Mucosa of rectum (tissue), 2 donors: ENCODE data around the gene VRTN.

Experiments used
- H3K27ac ChIP-seq, 2 donors: one replicate each; pipeline ENCODE4 v1.7.0; 2013; ENCODE audit warnings: inconsistent platforms in 2 of 2, low read depth in 2 of 2, low read length in 2 of 2
- H3K27me3 ChIP-seq, 2 donors: one replicate each; pipeline ENCODE4 v1.7.0; 2013; ENCODE audit warnings: low read length in 2 of 2; ENCODE audit not compliant: control insufficient read depth in 2 of 2, insufficient read depth in 2 of 2
- H3K36me3 ChIP-seq, 2 donors: one replicate each; pipeline ENCODE4 v1.7.0; 2013; ENCODE audit warnings: low read length in 2 of 2; ENCODE audit not compliant: control insufficient read depth in 2 of 2, insufficient read depth in 2 of 2
- H3K4me1 ChIP-seq, 2 donors: one replicate each; pipeline ENCODE4 v1.7.0; 2013; ENCODE audit warnings: low read length in 2 of 2, mild to moderate bottlenecking in 1 of 2; ENCODE audit not compliant: control insufficient read depth in 2 of 2, insufficient read depth in 2 of 2
- H3K4me3 ChIP-seq, 2 donors: one replicate each; pipeline ENCODE4 v1.7.0; 2013; ENCODE audit warnings: low read length in 2 of 2
- H3K9ac ChIP-seq, 2 donors: one replicate each; pipeline ENCODE4 v1.7.0; 2013; ENCODE audit warnings: low read length in 2 of 2, low read depth in 1 of 2, mild to moderate bottlenecking in 1 of 2
- H3K9me3 ChIP-seq, 2 donors: one replicate each; pipeline ENCODE4 v1.7.0; 2013; ENCODE audit warnings: low read length in 2 of 2; ENCODE audit not compliant: control insufficient read depth in 2 of 2
- donor health status: healthy.
- donor health status: Normal muscosa, but diverticular disease.

VRTN gene

DNA sequence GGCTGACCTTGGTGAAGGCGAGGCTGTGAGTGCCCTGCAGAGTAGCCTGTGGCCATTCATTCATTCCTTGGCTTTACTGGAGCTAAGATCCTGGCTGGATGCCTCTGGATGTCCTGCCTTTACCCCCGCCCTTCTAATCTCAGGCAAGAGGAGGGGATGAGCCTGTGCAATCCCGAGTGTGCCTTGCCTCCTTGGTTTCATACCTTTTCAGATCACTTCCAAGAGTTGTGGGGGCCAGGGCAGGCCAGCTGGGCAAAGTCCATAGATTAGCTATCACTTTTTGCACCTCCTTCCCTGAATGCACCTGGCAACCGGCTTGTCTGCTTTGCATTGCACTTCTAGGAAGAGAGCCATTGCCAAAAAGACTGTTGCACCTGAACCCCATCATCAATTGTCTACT is 1.5 kb downstream of the VRTN start:
- H3K27me3 ChIP-seq = peaks cover 0 to 3% of the 10 kb centered on the region in 2 donors
- peaks cover 0 to 9% of the 10 kb centered on the region in 2 donors for H3K4me1 ChIP-seq
- no peaks in the 10 kb centered on the region for H3K9me3 ChIP-seq
- H3K36me3 ChIP-seq = no peaks in the 10 kb centered on the region
- no peak overlapping the region for H3K27ac ChIP-seq
- H3K4me3 ChIP-seq = no peak overlapping the region
- no peak overlapping the region for H3K9ac ChIP-seq

DNA sequence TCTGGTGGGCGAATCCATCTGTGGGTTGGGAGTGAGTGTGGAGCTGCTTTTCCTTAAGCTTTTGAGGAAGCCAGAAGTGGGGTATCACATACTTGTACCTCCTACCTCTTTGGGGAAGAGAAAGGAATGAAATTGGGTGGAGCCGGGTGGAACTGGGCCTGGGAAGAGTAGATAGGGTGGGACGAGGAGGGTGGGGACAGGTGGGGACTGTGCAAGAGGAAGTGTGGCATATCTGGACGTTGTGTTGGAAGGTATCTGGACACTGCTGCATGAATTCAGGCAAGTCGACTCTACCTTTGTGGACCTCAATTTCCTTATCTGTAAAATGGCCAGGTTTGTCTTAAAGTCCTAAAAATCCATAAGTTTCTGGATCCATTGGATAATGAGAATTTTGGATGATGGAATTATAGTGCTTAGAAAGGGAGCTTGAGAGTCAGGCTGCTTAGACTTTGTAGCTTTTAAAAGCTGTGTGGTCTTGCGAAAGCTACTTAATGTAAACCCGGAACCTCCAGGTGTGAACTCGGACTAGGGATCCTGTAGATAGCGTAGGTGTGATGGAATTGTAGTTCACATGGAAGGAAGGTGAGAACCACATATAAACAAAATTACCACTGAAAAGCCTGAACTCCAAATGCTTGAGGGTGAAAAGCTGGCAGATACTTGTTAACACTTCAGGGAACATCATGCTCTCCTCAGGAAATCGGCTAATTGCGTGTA is 2.1 kb downstream of the VRTN start:
- Histone ChIP-seq H3K4me3 (no peak overlapping the region), H3K27me3 (peaks cover 0 to 3% of the 10 kb centered on the region in 2 donors), H3K9me3 (no peaks in the 10 kb centered on the region), H3K4me1 (peaks cover 0 to 9% of the 10 kb centered on the region in 2 donors), H3K36me3 (no peaks in the 10 kb centered on the region), H3K27ac (no peak overlapping the region), H3K9ac (no peak overlapping the region)

DNA sequence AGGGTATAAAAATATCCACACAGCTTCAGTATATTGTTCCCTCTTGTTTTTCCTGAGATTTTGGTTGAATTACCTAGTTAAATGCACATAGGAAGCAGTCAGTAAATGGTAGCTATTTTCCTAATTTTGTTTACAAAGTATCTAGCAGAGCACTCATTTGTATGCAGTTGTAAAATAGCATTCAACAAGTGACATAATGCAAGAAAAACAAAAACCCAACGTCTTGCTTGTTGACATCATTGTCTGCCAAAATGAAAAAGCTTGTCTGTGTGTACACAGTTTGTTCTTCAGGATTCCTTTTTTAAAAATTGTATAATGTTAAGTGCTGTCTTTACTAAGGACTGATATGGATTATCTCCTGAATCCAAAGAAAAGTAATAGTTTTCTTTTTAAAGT is 2.7 kb downstream of the VRTN start:
- H3K4me1 ChIP-seq = peaks cover 0 to 9% of the 10 kb centered on the region in 2 donors

DNA sequence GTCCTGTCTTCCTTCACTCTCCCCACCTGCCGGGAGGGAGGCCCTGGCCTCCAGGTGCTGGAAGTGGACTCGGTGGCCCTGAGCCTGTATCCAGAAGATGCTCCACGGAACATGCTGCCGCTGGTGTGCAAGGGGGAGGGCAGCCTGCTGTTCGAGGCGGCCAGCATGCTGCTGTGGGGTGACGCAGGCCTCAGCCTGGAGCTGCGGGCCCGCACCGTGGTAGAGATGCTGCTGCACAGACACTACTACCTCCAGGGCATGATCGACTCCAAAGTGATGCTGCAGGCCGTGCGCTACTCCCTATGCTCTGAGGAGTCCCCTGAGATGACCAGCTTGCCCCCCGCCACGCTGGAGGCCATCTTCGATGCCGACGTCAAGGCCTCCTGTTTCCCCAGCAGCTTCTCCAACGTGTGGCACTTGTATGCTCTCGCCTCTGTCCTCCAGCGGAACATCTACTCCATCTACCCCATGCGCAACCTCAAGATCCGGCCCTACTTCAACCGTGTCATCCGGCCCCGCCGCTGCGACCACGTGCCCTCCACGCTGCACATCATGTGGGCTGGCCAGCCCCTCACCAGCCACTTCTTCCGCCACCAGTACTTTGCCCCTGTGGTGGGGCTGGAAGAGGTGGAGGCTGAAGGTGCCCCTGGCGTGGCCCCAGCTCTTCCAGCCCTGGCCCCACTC is 8.8 kb downstream of the VRTN start:
- Histone ChIP-seq H3K4me1 (no peaks in the 10 kb centered on the region), H3K27me3 (no peaks in the 10 kb centered on the region), H3K9ac (no peak overlapping the region), H3K27ac (no peak overlapping the region), H3K36me3 (no peaks in the 10 kb centered on the region), H3K4me3 (no peak overlapping the region), H3K9me3 (no peaks in the 10 kb centered on the region)

More for the DNA sequence above, 2.7 kb downstream of the VRTN start:
- Histone ChIP-seq H3K27me3 (peaks cover 0 to 3% of the 10 kb centered on the region in 2 donors), H3K27ac (no peak overlapping the region), H3K9me3 (no peaks in the 10 kb centered on the region), H3K9ac (no peak overlapping the region), H3K36me3 (no peaks in the 10 kb centered on the region), H3K4me3 (no peak overlapping the region)

DNA sequence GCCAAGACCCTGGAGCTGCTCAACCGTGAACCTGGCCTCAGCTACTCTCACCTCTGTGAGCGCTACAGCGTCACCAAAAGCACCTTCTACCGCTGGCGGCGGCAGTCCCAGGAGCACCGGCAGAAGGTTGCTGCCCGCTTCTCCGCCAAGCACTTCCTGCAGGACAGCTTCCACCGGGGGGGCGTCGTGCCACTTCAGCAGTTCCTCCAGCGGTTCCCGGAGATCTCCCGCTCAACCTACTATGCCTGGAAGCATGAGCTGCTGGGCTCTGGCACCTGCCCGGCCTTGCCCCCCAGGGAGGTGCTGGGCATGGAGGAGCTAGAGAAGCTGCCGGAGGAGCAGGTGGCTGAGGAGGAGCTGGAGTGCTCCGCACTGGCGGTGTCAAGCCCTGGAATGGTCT is 9.3 kb downstream of the VRTN start:
- Histone ChIP-seq H3K36me3 (no peaks in the 10 kb centered on the region), H3K4me3 (no peak overlapping the region), H3K9ac (no peak overlapping the region), H3K4me1 (no peaks in the 10 kb centered on the region), H3K9me3 (no peaks in the 10 kb centered on the region), H3K27ac (no peak overlapping the region), H3K27me3 (no peaks in the 10 kb centered on the region)

DNA sequence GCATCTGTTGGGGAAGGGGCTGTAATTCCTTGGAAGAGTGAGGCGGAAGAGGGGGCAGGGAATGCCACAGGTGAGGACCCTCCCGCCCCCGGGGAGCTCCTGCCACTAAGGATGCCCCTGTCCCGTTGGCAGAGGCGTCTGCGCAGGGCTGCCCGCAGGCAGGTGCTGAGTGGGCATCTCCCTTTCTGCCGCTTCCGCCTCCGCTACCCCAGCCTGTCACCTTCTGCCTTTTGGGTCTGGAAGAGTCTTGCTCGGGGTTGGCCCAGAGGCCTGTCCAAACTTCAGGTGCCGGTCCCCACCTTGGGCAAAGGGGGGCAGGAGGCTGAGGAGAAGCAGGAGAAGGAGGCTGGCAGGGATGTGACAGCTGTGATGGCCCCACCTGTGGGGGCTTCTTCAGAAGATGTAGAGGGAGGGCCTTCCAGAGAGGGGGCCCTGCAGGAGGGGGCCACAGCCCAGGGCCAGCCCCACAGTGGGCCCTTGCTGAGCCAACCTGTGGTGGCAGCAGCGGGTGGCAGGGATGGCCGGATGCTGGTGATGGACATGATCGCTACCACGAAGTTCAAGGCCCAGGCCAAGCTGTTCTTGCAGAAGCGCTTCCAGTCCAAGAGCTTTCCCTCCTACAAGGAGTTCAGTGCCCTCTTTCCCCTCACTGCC is 10.0 kb downstream of the VRTN start:
- H3K27ac ChIP-seq = no peak overlapping the region
- no peaks in the 10 kb centered on the region for H3K36me3 ChIP-seq
- no peak overlapping the region for H3K4me3 ChIP-seq
- no peaks in the 10 kb centered on the region for H3K4me1 ChIP-seq
- H3K9me3 ChIP-seq = no peaks in the 10 kb centered on the region
- no peak overlapping the region for H3K9ac ChIP-seq
- H3K27me3 ChIP-seq = no peaks in the 10 kb centered on the region

DNA sequence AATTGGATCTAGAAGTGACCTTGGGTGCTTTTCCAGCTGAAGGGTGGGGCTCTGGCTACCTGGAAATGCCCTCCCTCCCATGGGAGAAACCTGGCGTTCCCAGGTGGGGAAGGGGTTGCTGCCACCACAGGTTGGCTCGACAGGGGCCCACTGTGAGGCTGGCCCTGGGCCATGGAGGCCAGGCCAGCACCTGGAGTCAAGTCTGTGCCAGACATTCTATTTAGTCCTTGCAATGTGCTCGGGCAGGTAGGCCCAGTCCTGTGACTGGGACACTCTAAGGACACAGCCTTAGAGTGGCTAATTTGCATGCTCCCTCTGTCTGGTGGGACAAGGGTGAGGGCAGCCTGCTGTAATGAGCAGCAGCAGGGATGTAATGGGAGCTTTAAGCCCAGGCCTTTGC is 11.9 kb downstream of the VRTN start:
- no peaks in the 10 kb centered on the region for H3K36me3 ChIP-seq
- H3K9ac ChIP-seq = no peak overlapping the region
- no peaks in the 10 kb centered on the region for H3K9me3 ChIP-seq
- no peak overlapping the region for H3K4me3 ChIP-seq
- H3K4me1 ChIP-seq = no peaks in the 10 kb centered on the region
- no peak overlapping the region for H3K27ac ChIP-seq
- peaks cover 0 to under 1% of the 10 kb centered on the region in 2 donors for H3K27me3 ChIP-seq

DNA sequence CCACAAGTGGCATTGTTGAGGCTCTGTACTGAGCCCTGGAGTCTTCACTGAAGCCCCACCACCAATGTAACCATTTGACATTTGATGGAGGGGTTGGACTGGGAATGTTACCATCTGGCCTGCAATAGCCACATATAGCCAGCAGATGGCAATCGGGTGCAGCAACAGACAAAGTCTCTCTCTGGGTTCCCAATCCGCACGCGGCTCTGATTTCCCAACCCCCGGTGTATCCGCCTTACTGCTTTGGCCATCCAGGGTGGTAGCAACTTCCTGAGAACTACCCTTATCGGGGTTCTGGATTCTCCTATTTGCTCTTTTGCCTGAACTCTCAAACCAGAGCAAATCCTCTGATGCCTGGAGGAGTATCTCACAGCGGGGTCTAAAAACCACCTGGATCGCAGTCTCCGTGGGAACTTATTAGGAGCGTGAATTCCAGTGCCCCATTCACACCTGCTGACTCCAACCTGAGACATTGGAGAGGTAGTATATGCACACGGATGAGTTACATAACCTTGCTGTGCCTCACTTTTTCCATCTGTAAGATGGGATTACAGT is 14.2 kb downstream of the VRTN start:
- no peak overlapping the region for H3K9ac ChIP-seq
- peaks cover 1 to 2% of the 10 kb centered on the region in 2 donors for H3K27me3 ChIP-seq
- H3K27ac ChIP-seq = no peak overlapping the region
- no peaks in the 10 kb centered on the region for H3K36me3 ChIP-seq
- no peaks in the 10 kb centered on the region for H3K4me1 ChIP-seq
- H3K9me3 ChIP-seq = no peaks in the 10 kb centered on the region
- H3K4me3 ChIP-seq = no peak overlapping the region

DNA sequence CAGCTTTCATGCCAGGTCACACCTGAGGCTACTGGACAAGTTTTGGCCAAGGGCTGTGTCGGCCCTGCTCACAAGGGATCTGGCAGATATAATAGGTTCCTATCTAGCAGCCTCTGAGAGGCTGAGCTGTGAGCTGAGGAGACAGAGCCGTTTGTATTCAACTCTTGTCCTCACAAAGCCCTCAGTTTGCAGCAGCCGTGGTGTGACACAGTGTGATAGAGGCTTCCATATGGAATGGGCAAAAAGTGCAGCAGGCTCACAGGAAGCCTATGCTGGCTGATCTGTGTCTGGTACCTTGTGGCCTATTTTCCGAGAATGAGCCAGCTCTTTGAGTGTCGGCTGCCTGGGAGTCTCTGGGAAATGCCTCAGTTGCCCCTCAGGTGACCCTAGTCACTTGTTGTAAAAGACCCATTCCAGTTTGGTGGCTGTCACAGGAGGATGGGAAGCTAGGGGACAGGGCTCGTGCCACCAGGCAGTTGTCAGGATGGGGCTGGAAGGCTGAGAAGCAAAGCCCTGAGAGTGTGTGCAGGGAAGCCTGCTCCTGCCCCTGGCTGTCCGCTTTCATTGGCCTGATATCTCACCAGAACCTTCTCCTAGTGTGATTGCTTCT is 16.1 kb downstream of the VRTN start:
- Histone ChIP-seq H3K9ac (no peak overlapping the region), H3K4me1 (no peaks in the 10 kb centered on the region), H3K4me3 (no peak overlapping the region), H3K36me3 (no peaks in the 10 kb centered on the region), H3K27ac (no peak overlapping the region), H3K9me3 (no peaks in the 10 kb centered on the region), H3K27me3 (peaks cover 1 to 2% of the 10 kb centered on the region in 2 donors)

DNA sequence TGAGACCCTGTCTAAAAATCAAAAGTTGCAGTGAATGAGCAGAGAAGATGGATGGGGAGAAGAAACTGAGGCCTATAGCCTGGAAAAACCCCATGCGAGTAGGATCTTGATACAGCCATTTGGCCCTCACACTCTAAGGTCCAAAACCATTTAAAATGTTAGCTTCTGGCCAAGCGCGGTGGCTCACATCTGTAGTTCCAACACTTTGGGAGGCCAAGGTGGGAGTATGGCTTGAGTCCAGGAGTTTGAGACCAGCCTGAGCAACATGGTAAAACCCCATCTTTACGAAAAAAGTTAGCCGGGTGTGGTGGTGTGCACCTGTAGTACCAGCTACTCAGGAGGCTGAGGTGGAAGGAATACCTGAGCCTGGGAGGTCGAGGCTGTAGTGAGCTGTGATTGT is 19.8 kb downstream of the VRTN start:
- Histone ChIP-seq H3K36me3 (no peaks in the 10 kb centered on the region), H3K27ac (no peak overlapping the region), H3K4me3 (no peak overlapping the region), H3K27me3 (peaks cover 1 to 2% of the 10 kb centered on the region in 2 donors), H3K4me1 (no peaks in the 10 kb centered on the region), H3K9ac (no peak overlapping the region), H3K9me3 (no peaks in the 10 kb centered on the region)
